Esophagus squamous epithelium (tissue), 4 donors: ENCODE results near the gene C2CD4C.
"Not testable (repeated sequence)": the region's sequence is repeated elsewhere in the genome, so short reads cannot be mapped to it uniquely, and the experiment has no call there.

Experiments
- POLR2A ChIP-seq, 4 donors: fragments of 450-650 bp; IDR thresholded peaks; one replicate each; pipeline ENCODE4 v1.6.1; 2017; ENCODE audit warnings: antibody characterized with exemption in 4 of 4, mild to moderate bottlenecking in 4 of 4, moderate library complexity in 3 of 4
- TF ChIP-seq, protein P1 (sequence below), 6 experiments: fragments of 450-650 bp in 4 of 6; fragments of 200-600 bp in 2 of 6; sonication (generic) in 2 of 6; IDR thresholded peaks; one replicate each; pipeline ENCODE4 v1.5.1; 2016 to 2019; ENCODE audit warnings: antibody characterized with exemption in 6 of 6, mild to moderate bottlenecking in 4 of 6, moderate library complexity in 4 of 6

DNA sequence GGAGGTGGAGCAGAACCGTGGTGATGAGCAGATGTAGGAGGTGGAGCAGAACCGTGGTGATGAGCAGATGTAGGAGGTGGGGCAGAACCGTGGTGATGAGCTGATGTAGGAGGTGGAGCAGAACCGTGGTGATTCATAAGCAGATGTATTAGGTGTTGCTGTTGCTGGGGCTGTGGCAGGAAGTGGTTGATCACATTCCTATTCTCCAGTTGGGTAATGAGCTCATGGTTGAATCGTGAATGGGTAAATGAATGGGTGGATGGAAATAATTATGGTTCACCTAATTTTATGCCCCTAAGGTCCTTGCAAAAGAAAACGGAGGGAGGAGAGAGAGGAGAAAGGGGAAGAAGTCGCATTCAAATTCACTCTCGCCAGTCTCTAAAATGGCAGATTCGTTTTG lies 26.4 kb downstream of the C2CD4C start:
- TF ChIP-seq POLR2A (IDR thresholded peaks at IDR 0.05): not testable (repeated sequence)
- TF ChIP-seq, protein P1, sequence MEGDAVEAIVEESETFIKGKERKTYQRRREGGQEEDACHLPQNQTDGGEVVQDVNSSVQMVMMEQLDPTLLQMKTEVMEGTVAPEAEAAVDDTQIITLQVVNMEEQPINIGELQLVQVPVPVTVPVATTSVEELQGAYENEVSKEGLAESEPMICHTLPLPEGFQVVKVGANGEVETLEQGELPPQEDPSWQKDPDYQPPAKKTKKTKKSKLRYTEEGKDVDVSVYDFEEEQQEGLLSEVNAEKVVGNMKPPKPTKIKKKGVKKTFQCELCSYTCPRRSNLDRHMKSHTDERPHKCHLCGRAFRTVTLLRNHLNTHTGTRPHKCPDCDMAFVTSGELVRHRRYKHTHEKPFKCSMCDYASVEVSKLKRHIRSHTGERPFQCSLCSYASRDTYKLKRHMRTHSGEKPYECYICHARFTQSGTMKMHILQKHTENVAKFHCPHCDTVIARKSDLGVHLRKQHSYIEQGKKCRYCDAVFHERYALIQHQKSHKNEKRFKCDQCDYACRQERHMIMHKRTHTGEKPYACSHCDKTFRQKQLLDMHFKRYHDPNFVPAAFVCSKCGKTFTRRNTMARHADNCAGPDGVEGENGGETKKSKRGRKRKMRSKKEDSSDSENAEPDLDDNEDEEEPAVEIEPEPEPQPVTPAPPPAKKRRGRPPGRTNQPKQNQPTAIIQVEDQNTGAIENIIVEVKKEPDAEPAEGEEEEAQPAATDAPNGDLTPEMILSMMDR (IDR thresholded peaks at IDR 0.05): not testable (repeated sequence)
